CD4-positive, alpha-beta T cell (primary cell): ENCODE results near the gene KCNIP4. TPM values are rescaled to one million over a fixed set of nuclear protein-coding genes. Genes with fewer than 3 reads are reported as not detected.

ENCODE experiments used
- ATAC-seq: fragments of 200-7000 bp; cut with Tn5 transposase; one replicate; pipeline ENCODE4 v1.10.0; 2022; ENCODE audit warnings: mild to moderate bottlenecking; ENCODE audit not compliant: poor library complexity
- CTCF ChIA-PET: fragments of 350-600 bp; sonication (Branson Sonifier 250); formaldehyde crosslinking; loops from one replicate; lab custom pipeline; 2021; ENCODE audit warnings: antibody characterized with exemption, inconsistent platforms; lab: Charles Lee
- POLR2A ChIA-PET: fragments of 350-600 bp; sonication (Branson Sonifier 250); formaldehyde crosslinking; loops from one replicate; lab custom pipeline; 2021; ENCODE audit warnings: antibody characterized with exemption, inconsistent platforms; lab: Charles Lee
- DNase-seq, 14 experiments: peaks; one replicate each; pipeline ENCODE4 v3.0.0-alpha.2; 2013 to 2020; ENCODE audit warnings: mixed read lengths in 2 of 14
- H3K27ac ChIP-seq, 2 donors: one replicate each; pipeline versions ENCODE4 v1.5.1 to v1.7.0; 2013; ENCODE audit warnings: low read length in 2 of 2, low read depth in 1 of 2, mild to moderate bottlenecking in 1 of 2
- H3K27me3 ChIP-seq, 2 experiments: 1 replicate in 1 of 2; 2 replicates in 1 of 2; pipeline versions ENCODE4 v1.6.1 to v1.7.0; 2013; ENCODE audit warnings: low read length in 2 of 2, control low read depth in 1 of 2, mild to moderate bottlenecking in 1 of 2, moderate library complexity in 1 of 2; ENCODE audit not compliant: insufficient read depth in 2 of 2, control insufficient read depth in 1 of 2
- H3K36me3 ChIP-seq: one replicate; pipeline ENCODE4 v1.6.1; 2013; ENCODE audit warnings: low read length, control low read depth; ENCODE audit not compliant: insufficient read depth
- H3K4me1 ChIP-seq: one replicate; pipeline ENCODE4 v1.6.1; 2013; ENCODE audit warnings: low read length, control low read depth; ENCODE audit not compliant: insufficient read depth
- H3K4me3 ChIP-seq: one replicate; pipeline ENCODE4 v1.5.1; 2013; ENCODE audit warnings: mild to moderate bottlenecking, low read length, moderate library complexity
- H3K9me3 ChIP-seq, 2 experiments: 1 replicate in 1 of 2; 2 replicates in 1 of 2; pipeline versions ENCODE4 v1.6.1 to v1.7.0; 2013; ENCODE audit warnings: low read length in 2 of 2, mild to moderate bottlenecking in 2 of 2, control low read depth in 1 of 2, moderate library complexity in 1 of 2; ENCODE audit not compliant: control insufficient read depth in 1 of 2, insufficient read depth in 1 of 2
- H3K27ac Mint-ChIP-seq: one replicate; pipeline ENCODE4 v1.8.0; 2020; ENCODE audit warnings: mixed read lengths
- H3K27me3 Mint-ChIP-seq: one replicate; pipeline ENCODE4 v1.8.0; 2021; ENCODE audit warnings: mixed read lengths
- H3K36me3 Mint-ChIP-seq: one replicate; pipeline ENCODE4 v1.8.0; 2021; ENCODE audit warnings: low read depth, mixed read lengths
- H3K4me1 Mint-ChIP-seq: one replicate; pipeline ENCODE4 v1.8.0; 2021; ENCODE audit warnings: low read depth, mixed read lengths
- H3K4me3 Mint-ChIP-seq: one replicate; pipeline ENCODE4 v1.8.0; 2020; ENCODE audit warnings: mild to moderate bottlenecking, mixed read lengths
- H3K9me3 Mint-ChIP-seq: one replicate; pipeline ENCODE4 v1.8.0; 2020; ENCODE audit warnings: mixed read lengths
- intact Hi-C, 2 experiments: fragments of 100-400 bp; cut with DNase I in 1 of 2; cut with micrococcal nuclease in 1 of 2; formaldehyde crosslinking; loops; one replicate each; pipeline versions ENCODE4 v1.15.1 to v1.9.0; 2023 to 2025; cut with DNase I, micrococcal nuclease
- total RNA-seq, 174 experiments: library from RNA in 2 of 174; stranded (reverse) in 2 of 174; gene quantifications; one replicate each; pipeline ENCODE4 v1.2.3 and lab custom pipeline; 2021 to 2026
- TF ChIP-seq, protein P1 (sequence below): fragments of 200-600 bp; IDR thresholded peaks from one replicate; pipeline ENCODE4 v1.8.0; 2022; ENCODE audit warnings: antibody characterized with exemption, mild to moderate bottlenecking

The KCNIP4 gene
- total RNA-seq, 2 experiments from 2014 or later: not detected

DNA sequence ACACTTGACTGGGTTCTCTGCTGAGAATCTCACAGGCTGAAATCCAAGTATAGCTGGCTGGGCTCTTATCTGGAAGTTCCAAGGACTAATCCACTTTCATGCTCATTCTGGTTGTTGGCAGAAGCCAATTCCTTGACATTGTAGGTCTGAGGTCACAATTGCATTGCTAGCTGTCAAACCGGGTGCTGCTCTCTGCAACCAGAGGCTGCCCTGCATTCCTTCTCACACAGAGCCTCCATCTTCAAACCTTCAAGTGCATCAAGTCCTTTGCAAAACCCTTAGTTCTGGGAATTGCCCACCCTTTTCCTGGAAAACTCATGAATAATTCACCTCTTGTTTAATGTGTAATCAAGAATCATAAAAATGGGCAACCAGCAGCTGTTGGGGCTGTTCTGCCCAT lies 404.2 kb downstream of the KCNIP4 start:
- CTCF ChIA-PET: no interaction called here
- H3K4me1 ChIP-seq: no peaks in the 10 kb centered on the region
- H3K27me3 Mint-ChIP-seq: no peaks in the 10 kb centered on the region

DNA sequence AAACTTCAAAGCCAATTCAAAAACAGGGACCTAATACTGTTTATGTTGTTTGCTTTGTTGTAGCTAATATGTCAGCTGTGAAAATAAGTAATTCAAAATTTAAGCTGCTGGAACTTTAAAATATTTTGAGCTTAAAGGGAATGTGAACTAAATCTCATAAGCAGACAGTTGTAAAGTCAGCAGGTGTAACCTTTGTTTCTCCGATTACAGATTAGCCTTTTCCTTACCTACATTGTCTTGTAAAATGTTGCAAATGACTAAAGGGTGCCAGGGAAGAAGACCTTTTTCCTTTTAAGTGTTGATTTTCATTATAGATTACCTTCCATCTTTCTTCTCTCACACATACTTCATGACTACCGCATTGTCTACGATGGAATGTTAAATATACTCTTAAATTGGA lies 405.1 kb downstream of the KCNIP4 start:
- no peaks in the 10 kb centered on the region for H3K9me3 ChIP-seq

More for the DNA sequence above, 404.2 kb downstream of the KCNIP4 start:
- POLR2A ChIA-PET: no interaction called here
- no peaks in the 10 kb centered on the region for H3K4me1 Mint-ChIP-seq
- intact Hi-C loops: no loop called here
- H3K4me3 ChIP-seq: no peak overlapping the region
- ATAC-seq (no peak), DNase-seq (no peak)
- peaks cover 5% of the 10 kb centered on the region for H3K9me3 Mint-ChIP-seq
- H3K27me3 ChIP-seq: no peaks in the 10 kb centered on the region
- TF ChIP-seq, protein P1, sequence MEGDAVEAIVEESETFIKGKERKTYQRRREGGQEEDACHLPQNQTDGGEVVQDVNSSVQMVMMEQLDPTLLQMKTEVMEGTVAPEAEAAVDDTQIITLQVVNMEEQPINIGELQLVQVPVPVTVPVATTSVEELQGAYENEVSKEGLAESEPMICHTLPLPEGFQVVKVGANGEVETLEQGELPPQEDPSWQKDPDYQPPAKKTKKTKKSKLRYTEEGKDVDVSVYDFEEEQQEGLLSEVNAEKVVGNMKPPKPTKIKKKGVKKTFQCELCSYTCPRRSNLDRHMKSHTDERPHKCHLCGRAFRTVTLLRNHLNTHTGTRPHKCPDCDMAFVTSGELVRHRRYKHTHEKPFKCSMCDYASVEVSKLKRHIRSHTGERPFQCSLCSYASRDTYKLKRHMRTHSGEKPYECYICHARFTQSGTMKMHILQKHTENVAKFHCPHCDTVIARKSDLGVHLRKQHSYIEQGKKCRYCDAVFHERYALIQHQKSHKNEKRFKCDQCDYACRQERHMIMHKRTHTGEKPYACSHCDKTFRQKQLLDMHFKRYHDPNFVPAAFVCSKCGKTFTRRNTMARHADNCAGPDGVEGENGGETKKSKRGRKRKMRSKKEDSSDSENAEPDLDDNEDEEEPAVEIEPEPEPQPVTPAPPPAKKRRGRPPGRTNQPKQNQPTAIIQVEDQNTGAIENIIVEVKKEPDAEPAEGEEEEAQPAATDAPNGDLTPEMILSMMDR: no peak
- no peak overlapping the region for H3K27ac ChIP-seq
- no peaks in the 10 kb centered on the region for H3K9me3 ChIP-seq
- H3K4me3 Mint-ChIP-seq: no peak overlapping the region
- no peaks in the 10 kb centered on the region for H3K36me3 Mint-ChIP-seq
- H3K36me3 ChIP-seq: no peaks in the 10 kb centered on the region
- H3K27ac Mint-ChIP-seq: no peak overlapping the region

DNA sequence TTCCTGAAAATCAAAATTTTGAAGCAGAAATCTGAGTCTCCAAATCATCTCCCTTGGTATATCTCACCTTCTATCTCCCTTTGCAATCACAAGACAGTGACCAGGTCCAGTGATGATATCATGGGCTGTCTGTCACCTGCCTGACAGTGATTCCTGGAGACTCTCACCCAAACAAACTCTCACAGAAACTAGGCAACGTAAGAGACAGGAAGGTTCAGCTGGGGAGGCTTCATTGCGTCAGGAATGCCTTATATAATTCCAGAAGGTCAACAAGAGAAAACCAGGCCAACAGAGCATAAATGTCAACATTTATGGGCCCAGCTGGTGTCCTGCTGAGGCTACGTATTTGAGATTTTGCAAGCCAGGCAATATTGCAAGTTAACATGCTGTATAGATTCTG lies 412.7 kb downstream of the KCNIP4 start:
- Histone ChIP-seq H3K4me1 (no peaks in the 10 kb centered on the region), H3K36me3 (no peaks in the 10 kb centered on the region), H3K9me3 (no peaks in the 10 kb centered on the region), H3K27me3 (no peaks in the 10 kb centered on the region), H3K4me3 (no peak overlapping the region), H3K27ac (no peak overlapping the region)
- Mint-ChIP-seq H3K4me1 (no peaks in the 10 kb centered on the region), H3K27ac (no peak overlapping the region), H3K9me3 (peaks cover 3% of the 10 kb centered on the region), H3K36me3 (no peaks in the 10 kb centered on the region), H3K27me3 (no peaks in the 10 kb centered on the region), H3K4me3 (no peak overlapping the region)
- intact Hi-C loops: no loop called here
- DNase-seq (no peak), ATAC-seq (no peak)
- CTCF ChIA-PET: no interaction called here
- POLR2A ChIA-PET: no interaction called here
- TF ChIP-seq, protein P1: no peak

More for the DNA sequence above, 405.1 kb downstream of the KCNIP4 start:
- ATAC-seq (no peak), DNase-seq (no peak)
- Histone ChIP-seq H3K4me1 (no peaks in the 10 kb centered on the region), H3K27me3 (no peaks in the 10 kb centered on the region), H3K4me3 (no peak overlapping the region), H3K27ac (no peak overlapping the region), H3K36me3 (no peaks in the 10 kb centered on the region)
- peaks cover 5% of the 10 kb centered on the region for H3K9me3 Mint-ChIP-seq
- no peak overlapping the region for H3K4me3 Mint-ChIP-seq
- no peak overlapping the region for H3K27ac Mint-ChIP-seq
- no peaks in the 10 kb centered on the region for H3K36me3 Mint-ChIP-seq
- intact Hi-C loops: no loop called here
- TF ChIP-seq, protein P1: no peak
- H3K4me1 Mint-ChIP-seq: no peaks in the 10 kb centered on the region
- ChIA-PET CTCF (interaction anchor here (0.8 kb wide), 1 partner anchor 17 kb away, joined by 3 read pairs; no protein-coding TSS in a partner anchor), POLR2A (no interaction called here)
- no peaks in the 10 kb centered on the region for H3K27me3 Mint-ChIP-seq
